Duodenal mucosa (tissue), 2 donors: ENCODE measurements around the gene IFIT2.
"Not testable (repeated sequence)": the region's sequence is repeated elsewhere in the genome, so short reads cannot be mapped to it uniquely, and the experiment has no call there.

ENCODE experiments used
- H3K27ac ChIP-seq: one replicate; pipeline ENCODE4 v1.7.0; 2013; ENCODE audit warnings: low read depth, low read length
- H3K27me3 ChIP-seq, 2 donors: one replicate each; pipeline ENCODE4 v1.7.0; 2013; ENCODE audit warnings: low read length in 2 of 2, control low read depth in 1 of 2; ENCODE audit not compliant: insufficient read depth in 2 of 2, control insufficient read depth in 1 of 2
- H3K36me3 ChIP-seq, 2 donors: one replicate each; pipeline ENCODE4 v1.7.0; 2013; ENCODE audit warnings: low read length in 2 of 2, control low read depth in 1 of 2; ENCODE audit not compliant: insufficient read depth in 2 of 2, control insufficient read depth in 1 of 2
- H3K4me1 ChIP-seq, 2 donors: one replicate each; pipeline ENCODE4 v1.7.0; 2013; ENCODE audit warnings: low read length in 2 of 2, control low read depth in 1 of 2; ENCODE audit not compliant: insufficient read depth in 2 of 2, control insufficient read depth in 1 of 2
- H3K4me3 ChIP-seq, 2 donors: one replicate each; pipeline ENCODE4 v1.7.0; 2013; ENCODE audit warnings: low read length in 2 of 2, low read depth in 1 of 2
- H3K9ac ChIP-seq, 2 donors: one replicate each; pipeline ENCODE4 v1.7.0; 2013; ENCODE audit warnings: low read length in 2 of 2, low read depth in 1 of 2
- H3K9me3 ChIP-seq, 2 donors: one replicate each; pipeline ENCODE4 v1.7.0; 2013; ENCODE audit warnings: low read length in 2 of 2, control low read depth in 1 of 2; ENCODE audit not compliant: control insufficient read depth in 1 of 2

The IFIT2 gene

DNA sequence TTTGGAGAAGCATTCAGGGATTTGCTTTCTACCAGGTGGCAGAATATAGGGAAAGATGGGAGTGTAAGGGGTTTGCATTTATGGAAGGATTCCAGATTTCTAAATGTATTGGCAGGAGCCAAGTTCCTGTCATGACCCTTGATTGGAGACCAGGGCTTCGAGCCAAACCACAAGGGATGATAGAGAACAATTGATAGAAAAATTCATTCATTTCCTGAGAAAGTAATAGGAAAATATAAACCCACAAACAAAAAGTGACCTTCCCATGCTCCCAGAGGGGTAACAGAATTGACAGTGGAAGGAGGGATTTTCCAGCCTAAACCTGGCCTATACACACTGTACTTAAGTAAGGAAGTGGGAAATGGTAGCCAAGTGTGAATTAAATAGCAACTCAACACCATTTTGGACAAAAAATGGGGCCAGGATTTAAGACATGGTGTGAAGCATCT, 22.4 kb upstream of the IFIT2 start:
- no peaks in the 10 kb centered on the region for H3K27me3 ChIP-seq
- H3K4me3 ChIP-seq = no peak overlapping the region
- peaks cover 5 to 18% of the 10 kb centered on the region in 2 donors for H3K4me1 ChIP-seq
- H3K9ac ChIP-seq = no peak overlapping the region
- no peak overlapping the region for H3K27ac ChIP-seq
- no peaks in the 10 kb centered on the region for H3K36me3 ChIP-seq
- no peaks in the 10 kb centered on the region for H3K9me3 ChIP-seq

DNA sequence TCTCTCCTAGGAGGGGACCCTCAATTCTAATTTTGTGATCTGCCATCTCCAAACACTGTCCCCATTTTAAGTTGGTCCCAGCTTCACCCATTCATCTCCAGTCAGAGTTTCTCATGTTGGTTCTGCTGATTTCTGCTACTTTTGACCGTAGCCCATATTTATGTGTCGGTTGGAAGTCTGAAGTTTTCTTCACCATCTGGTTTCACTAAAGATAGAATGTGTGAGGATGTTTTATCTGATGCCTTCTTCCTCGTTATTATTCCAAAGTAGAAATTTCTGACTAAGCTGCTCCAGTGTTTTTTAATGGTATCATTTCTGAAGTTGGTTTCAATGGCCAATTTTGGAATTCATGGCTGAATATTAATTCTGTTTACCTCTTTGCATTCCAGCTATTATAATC, 21.3 kb upstream of the IFIT2 start:
- H3K9me3 ChIP-seq = no peaks in the 10 kb centered on the region
- H3K36me3 ChIP-seq = no peaks in the 10 kb centered on the region
- no peak overlapping the region for H3K4me3 ChIP-seq
- H3K9ac ChIP-seq = no peak overlapping the region
- peaks cover 5 to 18% of the 10 kb centered on the region in 2 donors for H3K4me1 ChIP-seq
- no peaks in the 10 kb centered on the region for H3K27me3 ChIP-seq
- H3K27ac ChIP-seq = no peak overlapping the region

DNA sequence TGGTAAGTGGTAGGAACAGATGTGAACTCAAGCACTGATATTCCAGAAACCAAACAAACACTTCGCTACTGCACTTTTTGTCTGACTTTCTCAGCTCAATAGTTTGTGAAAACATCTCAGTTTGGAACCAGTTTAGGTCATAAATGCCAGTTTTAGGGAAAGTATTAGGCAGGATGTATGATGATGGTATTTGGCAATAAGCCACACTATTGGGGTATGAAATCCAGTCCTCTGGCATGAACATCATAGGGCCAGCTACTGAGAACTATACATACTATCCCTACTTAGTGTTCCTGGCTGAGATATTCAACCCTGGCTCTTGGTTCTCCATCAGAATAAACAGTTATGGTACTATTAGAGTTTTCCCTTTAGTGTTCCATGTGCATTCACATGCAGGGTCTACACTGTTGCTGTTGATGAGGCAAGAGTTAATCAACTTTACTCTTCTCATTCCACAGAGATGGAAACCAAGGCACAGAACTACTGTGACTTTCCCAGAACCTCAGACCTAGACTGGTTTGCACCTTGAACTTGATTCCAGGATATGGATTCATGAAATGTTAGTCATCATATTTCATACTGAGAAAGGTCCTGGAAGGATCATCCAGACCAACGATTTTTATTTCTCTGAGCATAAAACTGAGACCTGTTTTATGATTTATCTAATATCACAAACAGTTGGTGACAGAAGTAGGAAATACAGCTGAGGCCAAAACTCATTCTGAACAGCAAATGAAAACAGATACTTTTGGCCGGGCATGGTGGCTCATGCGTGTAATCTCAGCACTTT, 20.0 kb upstream of the IFIT2 start:
- no peak overlapping the region for H3K27ac ChIP-seq
- H3K4me3 ChIP-seq = no peak overlapping the region
- H3K27me3 ChIP-seq = no peaks in the 10 kb centered on the region
- H3K4me1 ChIP-seq = peaks cover 5 to 18% of the 10 kb centered on the region in 2 donors
- H3K9me3 ChIP-seq = no peaks in the 10 kb centered on the region
- no peak overlapping the region for H3K9ac ChIP-seq
- H3K36me3 ChIP-seq = no peaks in the 10 kb centered on the region

DNA sequence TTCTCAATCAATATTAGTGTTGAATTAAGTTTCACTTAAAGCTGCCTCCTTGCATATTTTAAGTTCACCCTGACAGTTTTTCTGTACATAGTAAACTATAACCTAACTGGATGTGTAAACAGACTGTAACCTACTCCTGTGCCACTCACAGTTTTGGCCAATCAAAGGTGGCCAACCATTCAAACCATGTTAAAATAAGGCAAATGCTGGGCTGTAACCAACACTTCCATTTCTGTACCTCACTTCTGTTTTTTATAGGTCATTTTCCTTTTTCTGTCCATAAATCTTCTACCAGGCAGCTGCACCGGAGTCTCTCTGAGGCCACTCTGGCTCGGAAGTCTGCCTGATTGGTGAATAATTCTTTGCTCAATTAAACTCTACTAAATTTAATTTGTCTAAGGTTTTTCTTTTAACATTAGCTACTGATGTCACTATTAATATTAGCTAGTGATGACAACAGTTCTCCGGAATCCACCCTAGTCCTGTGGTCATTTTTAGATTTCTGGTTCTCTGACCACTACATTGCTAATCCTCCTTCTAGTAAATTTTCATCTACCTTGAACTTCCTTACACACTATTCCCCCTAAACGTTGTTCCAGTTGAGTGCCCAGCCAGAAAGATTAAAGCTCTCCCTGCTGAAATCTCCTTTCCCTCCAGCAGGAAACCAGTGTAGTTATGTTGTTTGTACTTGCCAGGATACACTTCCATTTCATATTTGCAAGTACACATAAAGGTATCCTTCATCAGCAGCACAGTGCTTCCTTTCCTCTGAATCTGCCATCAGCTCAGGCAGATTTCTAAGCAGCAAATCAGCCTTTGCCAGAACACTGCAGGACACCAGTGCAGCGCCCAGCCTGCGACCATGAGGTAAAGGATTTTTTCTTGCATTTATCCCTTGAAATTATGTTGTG, 18.6 kb upstream of the IFIT2 start:
- Histone ChIP-seq H3K27me3 (no peaks in the 10 kb centered on the region), H3K27ac (peak overlapping the region; percentile 49), H3K9ac (no peak overlapping the region), H3K36me3 (no peaks in the 10 kb centered on the region), H3K4me3 (peak overlapping the region in 1 of 2 donors; percentile 5), H3K9me3 (no peaks in the 10 kb centered on the region), H3K4me1 (peaks cover 4 to 16% of the 10 kb centered on the region in 2 donors)

DNA sequence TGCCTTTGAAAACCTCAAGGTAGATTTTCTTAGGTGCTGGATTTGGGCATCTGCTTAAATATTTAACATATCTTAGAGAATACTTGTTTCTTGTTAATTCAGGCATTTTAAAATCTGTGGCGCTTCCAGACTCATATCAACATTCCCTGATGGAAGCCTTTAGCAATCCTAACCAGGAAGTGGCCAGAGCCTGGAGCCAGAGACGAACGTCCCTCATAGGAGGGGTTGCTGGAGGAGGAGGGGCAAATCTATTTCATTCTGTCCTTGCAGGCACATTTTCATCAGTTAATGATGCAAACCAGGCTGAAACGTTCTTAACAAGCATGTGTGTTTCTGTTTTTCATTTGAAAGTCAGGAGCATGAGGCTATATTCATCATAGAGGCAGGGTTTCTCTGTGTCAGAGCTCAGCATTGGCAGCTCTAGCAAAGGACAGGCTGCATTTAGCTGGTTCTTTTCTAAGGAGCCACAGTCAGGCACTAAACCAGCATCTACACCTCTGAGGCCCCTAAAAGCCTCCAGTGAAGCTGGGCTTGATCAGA, 17.8 kb upstream of the IFIT2 start:
- Histone ChIP-seq H3K27ac (peak overlapping the region; percentile 49), H3K27me3 (no peaks in the 10 kb centered on the region), H3K9me3 (no peaks in the 10 kb centered on the region), H3K9ac (no peak overlapping the region), H3K4me1 (peaks cover 2 to 13% of the 10 kb centered on the region in 2 donors), H3K4me3 (peak overlapping the region in 1 of 2 donors; percentile 5), H3K36me3 (no peaks in the 10 kb centered on the region)

DNA sequence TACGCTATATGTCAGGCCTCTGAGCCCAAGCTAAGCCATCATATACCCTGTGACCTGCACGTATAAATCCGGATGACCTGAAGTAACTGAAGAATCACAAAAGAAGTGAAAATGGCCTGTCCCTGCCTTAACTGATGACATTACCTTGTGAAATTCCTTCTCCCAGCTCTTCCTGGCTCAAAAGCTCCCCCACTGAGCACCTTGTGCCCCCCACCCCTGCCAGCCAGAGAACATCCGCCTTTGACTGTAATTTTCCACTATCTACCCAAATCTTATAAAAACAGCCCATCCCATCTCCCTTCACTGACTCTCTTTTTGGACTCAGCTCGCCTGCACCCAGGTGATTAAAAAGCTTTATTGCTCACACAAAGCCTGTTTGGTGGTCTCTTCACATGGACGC, 17.1 kb upstream of the IFIT2 start:
- not testable (repeated sequence) for H3K4me3 ChIP-seq, H3K27ac ChIP-seq, H3K36me3 ChIP-seq, H3K27me3 ChIP-seq, H3K9me3 ChIP-seq, H3K4me1 ChIP-seq, H3K9ac ChIP-seq

DNA sequence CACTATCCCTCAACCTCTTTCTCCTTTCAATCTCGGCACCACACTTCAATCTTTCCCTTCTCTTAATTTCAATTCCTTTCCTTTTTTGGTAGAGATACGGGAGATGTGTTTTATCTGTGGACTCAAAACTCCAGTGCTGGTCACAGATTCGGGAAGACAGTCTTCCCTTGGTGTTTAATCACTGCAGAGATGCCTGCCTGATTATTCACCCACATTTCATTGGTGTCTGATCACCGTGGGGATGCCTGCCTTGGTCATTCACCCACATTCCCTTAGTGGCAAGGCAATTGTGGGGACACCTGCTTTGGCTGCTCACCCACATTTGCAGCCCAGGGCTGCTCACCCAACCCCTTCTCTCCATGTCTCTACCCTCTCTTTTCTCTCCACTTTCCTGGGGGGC, 16.5 kb upstream of the IFIT2 start:
- not testable (repeated sequence) for H3K36me3 ChIP-seq, H3K4me3 ChIP-seq, H3K27ac ChIP-seq, H3K9ac ChIP-seq, H3K9me3 ChIP-seq, H3K4me1 ChIP-seq, H3K27me3 ChIP-seq

DNA sequence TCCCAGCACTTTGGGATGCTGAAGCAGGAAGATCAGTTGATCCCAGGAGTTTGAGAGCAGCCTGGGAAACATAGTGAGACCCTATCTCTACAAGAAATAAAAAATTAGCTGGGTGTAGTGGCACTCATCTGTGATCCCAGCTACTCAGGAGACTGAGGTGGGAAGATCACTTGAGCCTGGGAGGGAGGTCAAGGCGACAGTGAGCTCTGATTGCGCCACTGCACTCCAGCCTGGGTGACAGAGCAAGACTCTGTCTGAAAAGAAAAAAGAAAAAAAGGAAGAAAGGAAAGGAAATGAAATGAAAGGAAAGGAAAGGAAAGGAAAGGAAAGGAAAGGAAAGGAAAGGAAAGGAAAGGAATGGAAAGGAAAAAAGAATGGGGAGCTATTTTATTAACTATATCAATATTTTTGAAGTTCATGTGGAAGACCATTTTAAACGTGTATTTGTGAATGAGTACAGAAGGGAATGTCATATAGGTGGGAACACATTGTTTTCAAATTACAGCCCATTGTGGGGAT, 7.1 kb upstream of the IFIT2 start:
- Histone ChIP-seq H3K4me3 (no peak overlapping the region), H3K9ac (no peak overlapping the region), H3K27ac (no peak overlapping the region), H3K27me3 (no peaks in the 10 kb centered on the region), H3K4me1 (peaks cover 0 to 17% of the 10 kb centered on the region in 2 donors), H3K36me3 (no peaks in the 10 kb centered on the region), H3K9me3 (no peaks in the 10 kb centered on the region)

DNA sequence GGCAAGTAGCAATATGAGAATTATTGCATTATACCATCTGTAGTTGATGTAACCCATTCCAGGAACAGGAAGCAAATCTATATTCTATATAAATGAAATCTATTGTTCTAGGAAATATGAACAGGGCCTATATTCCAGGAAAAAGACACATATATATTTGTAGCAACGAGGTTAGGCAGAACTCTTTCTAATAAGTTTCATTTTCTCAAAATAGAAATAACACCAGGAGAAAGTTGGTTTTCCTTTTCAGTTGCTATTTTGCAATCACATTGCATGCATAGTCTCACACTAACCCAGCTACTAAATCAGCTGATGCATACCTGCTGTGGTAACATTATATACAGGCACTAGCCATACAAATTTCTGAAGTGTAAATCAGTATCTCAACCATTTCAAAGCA, 6.2 kb upstream of the IFIT2 start:
- Histone ChIP-seq H3K27me3 (no peaks in the 10 kb centered on the region), H3K9me3 (no peaks in the 10 kb centered on the region), H3K4me3 (no peak overlapping the region), H3K4me1 (peaks cover 0 to 17% of the 10 kb centered on the region in 2 donors), H3K27ac (no peak overlapping the region), H3K9ac (no peak overlapping the region), H3K36me3 (no peaks in the 10 kb centered on the region)

DNA sequence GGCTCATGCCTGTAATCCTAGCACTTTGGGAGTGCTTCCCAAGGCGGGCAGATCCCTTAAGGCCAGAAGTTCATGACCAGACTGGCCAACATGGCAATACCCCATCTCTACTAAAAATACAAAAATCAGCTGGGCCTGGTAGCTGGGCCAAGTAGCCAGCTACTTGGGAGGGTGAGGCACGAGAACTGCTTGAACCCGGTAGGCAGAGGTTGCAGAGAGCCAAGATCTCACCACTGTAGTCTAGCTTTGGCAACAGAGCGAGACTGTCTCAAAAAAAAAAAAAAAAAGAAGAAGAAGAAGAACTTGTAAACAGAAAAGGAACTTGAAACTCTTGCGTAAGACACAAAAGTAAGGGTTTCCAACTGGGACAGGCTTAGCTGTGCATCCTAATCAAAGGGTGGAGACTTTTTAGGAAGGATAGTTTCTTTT, 5.6 kb upstream of the IFIT2 start:
- no peaks in the 10 kb centered on the region for H3K27me3 ChIP-seq
- no peak overlapping the region for H3K4me3 ChIP-seq
- H3K36me3 ChIP-seq = no peaks in the 10 kb centered on the region
- no peak overlapping the region for H3K27ac ChIP-seq
- H3K4me1 ChIP-seq = peaks cover 3 to 22% of the 10 kb centered on the region in 2 donors
- no peak overlapping the region for H3K9ac ChIP-seq
- H3K9me3 ChIP-seq = no peaks in the 10 kb centered on the region
